GM06990 (cell line): ENCODE data around the gene TMEM106C.

Experiments
- DNase-seq: peaks from one replicate; pipeline ENCODE4 v3.0.0-alpha.2; 2011; ENCODE audit not compliant: insufficient read length; ENCODE audit errors: extremely low read depth
- H3K27me3 ChIP-seq: replicated peaks from 2 replicates; pipeline ENCODE4 v1.6.0; 2011; ENCODE audit warnings: low read length; ENCODE audit not compliant: control insufficient read depth, insufficient read depth
- H3K36me3 ChIP-seq: 2 replicates; pipeline ENCODE4 v1.5.1; 2011; ENCODE audit warnings: low read length; ENCODE audit not compliant: control insufficient read depth, insufficient read depth
- H3K4me3 ChIP-seq: replicated peaks from 2 replicates; pipeline ENCODE4 v1.5.1; 2011; ENCODE audit warnings: low read depth, mild to moderate bottlenecking, control low read depth, low read length
- CTCF ChIP-seq: IDR thresholded peaks from 2 replicates; pipeline ENCODE4 v1.5.1; 2011; ENCODE audit warnings: low read length, control low read depth, mild to moderate bottlenecking, inconsistent platforms; ENCODE audit not compliant: insufficient read depth, poor library complexity, severe bottlenecking

The TMEM106C gene

GRCh38 chr12:47963340-47964040 lies at the start of gene TMEM106C:
TSS of gene TMEM106C (plus strand) at chr12:47963596. CDS start at chr12:47964237, 641 bp downstream.
- peak; percentile 99 for TF ChIP-seq CTCF
- Histone ChIP-seq H3K4me3 (peak within 1 kb of the TSS; percentile 91), H3K27me3 (no peaks in the 10 kb centered on the region), H3K36me3 (peaks cover 5% of the 10 kb centered on the region)
- DNase-seq, result peak; percentile 97

GRCh38 chr12:47920913-47921312 lies 42.5 kb upstream of the TMEM106C start:
- DNase-seq, result no peak
- no peaks in the 10 kb centered on the region for H3K36me3 ChIP-seq
- no peaks in the 10 kb centered on the region; the same call in 1 of the 2 replicates for H3K27me3 ChIP-seq
- TF ChIP-seq CTCF, result no peak
- no peak overlapping the region for H3K4me3 ChIP-seq

- Histone ChIP-seq H3K27me3 (no peaks in the 10 kb centered on the region; the same call in none of the 2 replicates), H3K36me3 (no peaks in the 10 kb centered on the region), H3K4me3 (no peak overlapping the region)
- no peak for TF ChIP-seq CTCF
- DNase-seq, result no peak
These were observed 41.5 kb upstream of the TMEM106C start for GRCh38 chr12:47921907-47922306.

GRCh38 chr12:47927346-47927745 lies 36.0 kb upstream of the TMEM106C start:
- H3K4me3 ChIP-seq, result no peak overlapping the region
- H3K36me3 ChIP-seq, result no peaks in the 10 kb centered on the region
- TF ChIP-seq CTCF, result no peak
- H3K27me3 ChIP-seq, result peaks cover 3% of the 10 kb centered on the region
- no peak for DNase-seq

- H3K27me3 ChIP-seq, result peaks cover 3% of the 10 kb centered on the region
- H3K36me3 ChIP-seq, result no peaks in the 10 kb centered on the region
- no peak for TF ChIP-seq CTCF
These were observed 32.8 kb upstream of the TMEM106C start for GRCh38 chr12:47930634-47931033.

More at GRCh38 chr12:47930634-47931033, 32.8 kb upstream of the TMEM106C start:
- no peak for DNase-seq
- H3K4me3 ChIP-seq, result no peak overlapping the region
